DMS 273 treated with DMSO at 0.1 percent for 48 hours (cell line): Measurements from ENCODE around the gene ITFG1.

ENCODE experiments used
- DNase-seq: peaks from one replicate; lab custom pipeline; 2025; lab: John Stamatoyannopoulos, UW

The ITFG1 gene

DNA sequence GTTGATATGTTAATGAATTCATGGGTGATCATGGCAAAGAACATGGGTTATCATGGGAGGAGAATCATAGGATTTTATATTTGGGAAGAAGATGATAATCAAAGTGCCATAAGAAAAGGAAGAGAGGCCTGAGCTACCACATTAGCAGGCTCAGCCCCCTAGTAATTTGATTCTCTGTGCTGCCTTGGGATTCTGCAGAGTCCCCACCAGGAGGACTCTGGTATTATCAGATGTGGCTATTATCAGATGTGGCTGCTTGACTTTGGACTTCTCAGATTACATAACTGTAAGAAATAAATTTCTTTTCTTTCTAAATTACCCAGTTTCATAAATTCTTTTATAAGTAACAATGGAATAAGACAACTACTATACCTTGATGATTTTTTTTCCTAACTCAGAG is 137.6 kb downstream of the ITFG1 start:
- no peak for DNase-seq

DNA sequence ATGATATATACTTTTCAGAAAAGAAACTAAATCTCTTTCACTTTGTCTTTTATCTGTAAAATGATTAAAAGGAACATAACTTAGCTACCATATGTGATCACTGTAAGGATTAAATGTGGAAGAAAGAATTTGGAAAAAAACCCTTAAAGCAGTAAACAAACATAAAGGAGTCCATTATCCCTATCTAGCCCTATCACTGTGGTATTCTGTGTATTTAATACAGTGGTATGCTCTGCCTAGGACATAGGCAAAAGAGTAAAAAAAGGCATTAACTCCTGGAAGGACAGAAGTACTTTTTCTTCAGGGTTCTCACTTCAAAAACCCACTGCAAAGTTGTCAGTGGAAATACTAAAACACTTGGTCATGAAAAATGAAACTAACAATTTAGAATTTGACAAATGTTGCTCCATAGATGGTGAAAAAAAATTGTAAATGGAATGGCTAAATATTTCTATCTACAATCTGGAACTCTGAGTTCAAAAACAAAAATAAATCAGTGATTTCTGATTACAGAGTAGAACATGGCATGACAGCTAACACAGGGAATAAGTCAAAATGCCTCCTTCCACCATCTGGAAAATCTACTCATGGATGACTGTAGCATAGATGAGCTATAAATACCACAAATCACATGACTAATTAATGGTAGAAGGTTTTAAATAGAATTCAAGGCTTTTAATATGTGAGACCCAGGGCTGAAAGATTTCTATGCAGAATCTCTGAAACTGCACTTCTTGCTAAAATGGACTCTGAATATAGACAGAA is 140.1 kb downstream of the ITFG1 start:
- no peak for DNase-seq

DNA sequence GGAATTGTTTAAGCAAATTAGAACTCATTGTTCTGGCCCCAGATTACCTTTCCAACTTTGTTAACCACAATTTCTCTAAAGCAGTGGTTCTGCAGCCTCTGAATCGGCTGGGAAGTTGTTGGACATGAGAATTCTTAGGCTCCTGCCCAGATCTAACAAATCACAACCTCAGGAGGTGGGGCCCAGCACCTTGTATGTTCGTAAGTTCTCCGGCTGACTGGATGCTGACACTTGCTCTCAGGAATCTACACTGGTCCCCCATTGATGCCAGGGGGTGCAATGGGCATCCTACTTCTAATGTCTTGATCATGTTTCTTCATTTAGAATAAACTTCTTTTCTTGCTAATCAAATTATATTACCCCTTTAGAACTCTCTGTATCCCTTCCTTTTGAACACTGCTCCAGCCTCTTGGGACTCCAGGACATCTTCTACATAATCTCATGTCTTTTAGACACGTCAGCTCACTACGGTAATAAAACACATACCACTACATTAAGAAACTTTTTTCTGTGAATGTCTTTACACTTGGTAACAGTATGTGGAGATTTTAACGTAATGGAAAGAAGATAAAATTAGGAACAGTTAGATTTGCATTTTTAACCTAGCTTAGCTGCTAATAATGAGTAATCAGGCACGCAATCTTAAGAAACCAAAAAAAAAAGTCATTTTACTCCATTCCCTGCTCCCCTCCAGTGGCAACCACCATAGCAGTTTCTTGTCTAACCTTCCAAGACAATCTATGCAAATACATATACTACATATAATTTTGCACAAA is 143.2 kb downstream of the ITFG1 start:
- DNase-seq = no peak

DNA sequence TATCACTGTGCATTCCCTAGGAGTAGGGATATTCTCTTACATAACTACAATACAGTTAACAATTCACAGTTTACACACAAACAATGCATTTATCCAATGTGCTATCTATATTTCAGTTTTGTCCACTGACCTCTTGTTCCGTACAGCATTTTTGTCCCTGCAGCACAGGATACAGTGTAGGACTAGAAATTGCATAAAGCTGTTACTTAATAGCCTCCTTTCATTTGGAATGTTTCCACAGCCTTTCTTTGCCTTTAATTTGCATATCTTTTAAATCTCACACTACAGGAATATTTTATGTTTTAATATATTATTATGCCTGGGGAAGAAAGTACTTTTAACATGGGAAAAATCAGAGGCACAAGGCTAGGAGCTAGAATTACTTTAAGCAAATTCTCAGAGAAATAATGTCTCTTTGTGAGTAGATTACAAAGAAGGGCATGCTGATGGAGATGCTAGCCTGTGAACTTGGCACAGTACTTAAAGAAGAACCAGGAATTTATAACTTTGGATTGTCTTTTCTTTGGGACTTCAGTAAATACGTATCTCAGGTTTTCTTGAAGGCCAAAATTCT is 144.3 kb downstream of the ITFG1 start:
- DNase-seq = no peak

DNA sequence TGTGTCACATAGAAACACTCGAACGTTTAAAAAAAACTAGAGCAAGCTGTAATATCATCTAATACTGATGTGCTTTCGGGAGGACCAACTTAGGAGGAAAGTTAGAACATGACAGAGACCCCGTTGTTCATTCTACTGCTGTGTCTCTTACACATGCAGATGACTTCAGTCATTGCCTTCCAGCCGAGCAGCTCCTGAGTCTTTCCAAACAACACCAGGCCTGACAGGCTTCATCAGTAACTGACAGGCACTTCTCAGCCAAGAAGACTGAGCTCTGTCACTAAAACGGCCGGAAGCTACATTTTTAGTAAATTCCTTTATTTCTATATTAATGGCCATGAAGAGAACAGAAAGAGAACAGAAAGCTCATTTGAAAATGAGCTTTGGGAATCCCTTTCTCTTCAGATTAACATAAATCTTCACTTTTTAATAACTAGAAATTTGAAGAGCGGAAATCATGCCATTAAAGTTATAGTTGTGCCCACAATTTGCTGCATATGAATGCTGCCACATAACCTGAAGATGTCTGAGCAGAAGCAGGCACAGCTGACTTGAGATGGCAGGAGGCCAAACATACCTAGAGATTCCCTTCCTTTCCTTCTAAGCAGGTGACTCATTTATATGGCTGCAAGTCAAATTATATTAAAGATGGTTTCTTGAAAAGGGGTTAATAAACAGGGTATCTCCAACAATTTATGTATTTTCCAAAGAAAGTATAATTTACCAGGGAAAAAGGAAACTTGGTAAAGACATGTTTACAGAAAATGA is 148.9 kb downstream of the ITFG1 start:
- DNase-seq = no peak

DNA sequence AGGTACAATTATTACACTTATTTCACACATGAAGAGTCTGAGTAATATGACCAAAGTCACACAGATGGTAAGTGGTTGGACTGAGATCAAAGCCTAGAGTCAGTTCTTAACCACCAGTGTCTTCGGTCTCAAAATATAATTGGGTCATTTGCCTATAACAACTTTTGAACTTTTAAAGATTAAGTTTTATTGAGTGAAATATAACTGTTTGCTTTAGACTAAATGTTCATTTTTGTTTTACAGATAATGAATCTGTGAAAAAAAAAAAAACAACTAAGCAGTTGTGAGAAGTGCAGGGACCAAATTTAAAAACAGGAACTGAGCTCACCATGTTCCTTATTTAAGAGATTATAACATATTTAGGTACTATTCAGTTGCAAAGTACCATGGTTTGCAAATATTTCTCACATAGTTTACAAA is 150.1 kb downstream of the ITFG1 start:
- no peak for DNase-seq

DNA sequence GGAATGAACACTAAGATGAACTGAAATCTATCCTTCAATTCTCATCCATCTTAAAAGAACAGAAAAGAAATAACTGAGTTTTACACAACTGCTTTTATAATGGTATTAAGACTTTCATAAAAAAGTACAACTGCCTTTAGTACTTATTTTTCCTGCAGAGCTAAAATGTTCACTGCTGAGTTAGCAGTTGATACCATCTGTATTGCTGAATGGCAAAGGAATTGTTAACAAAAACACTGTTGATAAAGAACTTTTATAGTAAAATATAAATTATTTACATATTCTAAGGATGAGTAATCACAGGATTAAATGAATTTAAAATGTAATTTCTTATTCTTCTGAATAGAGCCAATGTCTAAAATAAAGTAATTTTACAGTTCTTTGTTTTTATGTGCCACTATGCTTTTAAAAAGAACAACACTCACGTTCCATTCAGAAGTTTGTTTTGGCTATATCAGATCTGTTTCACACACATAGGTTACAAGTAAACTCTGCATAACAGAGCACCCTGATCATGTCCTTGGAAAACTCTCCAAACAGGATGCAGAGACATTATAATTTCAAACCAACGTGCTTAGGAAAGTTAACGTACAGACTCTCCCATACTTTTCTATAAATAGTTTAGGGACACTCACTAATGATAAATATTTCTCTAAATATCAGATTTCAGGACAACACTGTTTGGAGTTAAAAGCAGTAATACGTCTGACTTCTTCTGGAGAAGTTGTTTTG is 151.1 kb downstream of the ITFG1 start:
- DNase-seq = no peak

DNA sequence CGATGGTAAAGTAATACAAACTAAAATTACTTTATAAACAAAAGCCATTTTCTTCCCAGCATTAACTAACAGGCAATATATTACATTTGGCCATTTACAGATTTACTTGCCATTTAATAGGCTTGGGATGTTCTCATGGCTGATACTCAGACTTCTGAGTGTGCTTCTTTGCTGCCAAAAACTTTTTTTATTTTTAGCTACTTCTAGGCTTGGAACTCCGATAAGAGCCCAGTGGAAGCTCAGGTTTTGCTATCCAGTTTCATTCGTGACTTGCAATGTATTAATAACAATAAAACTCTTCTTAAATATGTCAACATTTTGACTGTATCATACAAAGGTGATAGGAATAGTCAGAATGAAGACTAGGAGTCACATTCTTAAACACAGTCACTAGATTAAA is 152.3 kb downstream of the ITFG1 start:
- no peak for DNase-seq

DNA sequence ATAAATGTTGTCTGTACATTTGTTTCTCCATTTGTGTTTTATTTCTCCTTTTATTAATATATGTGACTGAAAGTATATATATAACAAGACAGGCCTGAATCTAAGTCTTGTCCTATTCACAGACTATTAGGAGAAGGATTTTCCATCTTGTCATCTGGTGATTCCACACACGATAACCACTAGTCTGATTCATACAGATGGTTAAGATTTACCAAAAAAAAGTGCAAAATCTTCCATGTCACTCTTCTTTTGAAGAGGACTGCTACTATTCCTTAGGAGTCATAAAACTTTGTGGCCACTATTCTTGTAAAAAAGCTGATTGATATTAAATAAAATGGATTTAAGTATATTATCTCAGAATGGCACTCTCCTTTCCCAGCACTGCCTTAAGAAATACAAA is 156.3 kb downstream of the ITFG1 start:
- no peak for DNase-seq

DNA sequence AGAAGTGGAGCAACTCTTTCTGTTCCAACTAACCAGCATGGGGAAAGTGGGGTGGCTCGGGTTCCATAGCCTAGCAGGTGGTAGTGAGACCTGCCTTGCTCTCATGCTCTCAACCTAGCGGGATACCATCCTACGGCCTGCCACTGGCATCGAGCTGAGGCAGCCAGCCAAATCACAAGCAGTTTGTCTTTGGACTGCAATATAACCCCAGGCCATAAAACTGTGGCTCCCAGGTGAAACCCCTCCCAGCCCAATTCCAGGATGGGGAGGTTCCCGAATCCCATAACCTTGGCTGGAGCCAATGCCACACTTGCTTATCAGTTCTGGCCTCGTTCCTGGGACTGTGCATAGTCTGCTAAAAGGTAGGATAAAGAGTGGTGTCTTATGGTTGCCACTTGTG is 161.3 kb downstream of the ITFG1 start:
- DNase-seq = no peak

DNA sequence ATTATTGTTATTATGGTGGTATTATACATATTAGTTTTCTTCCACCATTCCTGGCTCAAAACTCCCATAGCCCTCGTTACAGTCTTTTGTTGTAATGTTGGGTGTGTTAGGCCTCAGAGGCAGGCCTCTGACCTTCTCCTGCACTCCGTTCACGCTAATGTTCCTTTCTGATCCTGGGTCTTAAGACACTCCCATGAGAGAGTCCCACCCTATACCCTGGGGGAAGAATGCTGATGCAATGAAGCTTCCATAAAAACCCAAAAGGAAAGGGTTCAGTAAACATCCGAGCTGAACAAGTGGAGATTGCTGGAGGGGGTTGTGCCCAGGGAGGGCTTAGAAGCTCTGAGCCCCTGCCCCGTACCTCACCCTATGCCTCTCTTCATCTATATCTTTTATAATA is 175.9 kb downstream of the ITFG1 start:
- no peak for DNase-seq

DNA sequence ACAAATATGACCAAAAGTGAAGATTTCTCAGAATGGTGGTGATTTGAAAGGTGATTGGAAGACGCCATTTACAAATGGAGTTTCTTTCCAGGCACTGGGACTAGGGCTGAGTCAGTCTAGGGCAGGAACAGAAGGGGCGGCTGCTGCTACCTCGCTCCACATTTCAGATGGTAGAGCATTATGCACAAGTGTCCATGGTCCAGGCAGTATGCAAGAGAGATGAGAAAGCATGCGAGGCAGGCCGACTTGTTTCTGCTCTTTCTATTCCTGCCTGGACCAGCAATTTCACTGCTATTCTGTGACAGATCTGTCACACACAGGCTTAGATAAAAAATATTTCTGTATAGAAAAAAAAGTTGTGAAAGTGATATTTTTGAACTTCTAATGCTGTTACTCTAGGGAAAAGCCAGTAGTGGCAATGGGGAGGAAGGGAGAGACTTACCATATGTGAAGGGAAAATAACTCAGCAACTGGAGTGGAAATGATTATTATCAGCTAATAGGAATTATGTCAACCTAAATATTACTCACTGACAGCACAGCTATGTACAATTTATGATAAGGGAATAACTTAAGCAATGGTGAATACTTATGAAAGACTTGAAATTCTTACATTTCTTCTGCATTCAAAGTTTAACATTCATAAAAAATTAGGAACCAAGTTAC is 182.4 kb downstream of the ITFG1 start:
- DNase-seq = no peak

DNA sequence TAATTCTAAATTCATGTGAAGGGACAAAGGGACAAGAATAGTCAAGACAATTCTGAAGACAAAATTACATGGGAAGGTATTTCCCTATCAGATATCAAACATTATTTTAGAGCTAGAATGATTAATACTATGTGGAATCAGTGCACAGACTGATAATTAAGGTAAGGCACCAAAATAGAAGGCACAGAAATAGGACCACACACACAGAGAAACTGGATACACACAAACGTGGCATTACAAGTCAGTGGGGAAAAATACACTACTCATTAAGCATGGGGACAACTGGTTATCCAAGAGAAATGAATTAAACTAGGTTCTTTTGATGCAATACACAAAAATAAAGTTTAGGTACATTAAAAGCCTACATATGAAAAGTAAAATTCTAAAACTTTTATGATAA is 184.3 kb downstream of the ITFG1 start:
- no peak for DNase-seq

DNA sequence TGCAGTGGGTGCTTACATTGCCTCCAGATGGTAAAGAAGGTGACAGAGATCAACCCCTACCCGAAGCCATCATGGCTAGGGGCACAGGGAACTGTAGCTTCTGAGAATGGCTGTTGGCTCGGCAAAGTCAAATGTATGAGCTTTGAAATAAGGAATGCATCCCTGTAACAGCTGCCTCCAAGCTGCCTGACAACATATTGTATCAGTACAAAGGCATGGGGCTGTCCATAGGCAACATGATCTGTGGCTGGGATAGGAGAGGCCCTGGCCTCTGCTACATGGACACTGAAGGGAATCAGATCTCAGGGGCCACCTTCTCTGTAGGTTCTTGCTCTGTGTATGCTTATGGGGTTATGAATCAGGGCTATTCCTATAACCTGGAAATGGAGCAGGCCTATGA is 197.9 kb downstream of the ITFG1 start:
- DNase-seq = no peak

DNA sequence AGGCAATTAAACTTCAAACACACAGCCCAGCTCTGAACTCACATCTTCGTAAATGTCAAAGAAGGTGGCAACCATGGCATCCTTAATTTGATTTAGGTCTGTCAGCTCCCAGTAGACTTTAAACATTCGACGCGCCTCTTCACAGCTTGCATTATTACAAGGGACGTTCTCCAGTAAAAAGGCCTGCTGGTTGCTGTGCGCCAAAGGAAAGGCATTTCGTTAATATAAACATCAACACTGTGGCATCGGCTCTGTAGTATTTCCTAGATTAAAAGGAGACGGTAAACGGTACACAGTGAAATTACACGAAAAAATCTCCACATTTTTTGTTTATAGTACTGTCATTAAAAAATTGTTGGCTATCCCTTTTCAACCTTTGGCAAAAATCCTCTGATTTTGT is 200.4 kb downstream of the ITFG1 start:
- no peak for DNase-seq

DNA sequence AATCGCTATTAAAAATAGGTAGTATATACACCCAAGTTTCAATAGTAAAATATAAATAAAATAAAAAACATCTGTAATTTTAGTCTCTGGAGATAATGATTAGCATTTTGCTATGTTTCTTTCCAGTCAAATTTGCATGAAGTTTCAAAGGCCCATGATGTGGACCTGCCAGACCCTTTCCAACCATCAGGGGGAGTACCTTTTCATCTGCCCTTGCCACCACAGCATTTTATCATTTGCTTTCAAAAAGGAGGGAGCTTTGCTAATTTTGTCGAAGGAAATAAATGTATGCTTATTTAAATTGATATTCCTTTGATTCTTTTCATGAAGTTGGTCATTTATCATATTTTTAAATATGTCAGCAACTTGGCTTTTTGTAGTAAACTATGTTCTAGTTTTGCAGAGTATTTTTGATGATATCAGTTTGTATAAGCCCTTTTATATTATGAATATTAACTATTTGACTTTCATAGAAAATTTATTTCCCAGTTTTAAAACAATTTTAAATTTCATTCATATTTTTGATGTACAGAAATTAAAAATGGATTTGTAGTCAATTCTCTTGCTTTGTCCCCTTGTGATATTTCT is 201.9 kb downstream of the ITFG1 start:
- no peak for DNase-seq

DNA sequence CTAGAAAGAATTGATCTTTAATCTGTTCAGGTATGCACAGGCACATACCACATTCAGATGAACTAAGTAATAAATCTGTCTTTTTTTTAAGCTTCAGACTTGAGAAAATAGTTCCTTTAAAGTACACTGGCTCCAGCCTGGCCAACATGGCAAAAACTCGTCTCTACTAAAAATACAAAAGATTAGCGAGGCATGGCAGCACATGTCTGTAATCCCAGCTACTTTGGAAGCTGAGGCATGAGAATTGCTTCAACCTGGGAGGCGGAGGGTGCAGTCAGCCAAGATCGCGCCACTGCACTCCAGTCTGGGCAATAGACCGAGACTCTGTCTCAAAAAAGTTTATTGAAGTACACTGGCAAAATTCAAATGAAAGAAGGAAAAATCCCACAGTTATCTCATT is 206.1 kb downstream of the ITFG1 start:
- DNase-seq = no peak

DNA sequence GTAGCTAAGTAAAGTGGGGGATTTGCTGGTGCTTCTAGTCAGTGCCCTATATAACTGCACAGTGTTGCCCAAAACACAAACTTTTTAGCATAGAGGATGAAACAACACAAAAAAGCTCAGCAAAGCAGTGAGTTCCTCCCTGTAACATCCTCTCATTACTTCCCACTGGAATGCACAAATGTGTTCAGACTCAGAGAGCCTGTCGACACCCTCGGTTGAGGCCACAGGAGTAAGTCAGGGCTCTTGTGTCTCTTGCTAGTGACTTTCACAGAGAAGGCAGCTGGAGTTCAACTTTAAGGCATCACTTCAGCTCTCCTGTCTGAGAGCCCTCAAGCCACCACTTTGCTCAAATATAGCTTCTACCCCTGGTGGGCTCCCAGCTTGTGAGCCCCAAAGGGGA is 209.9 kb downstream of the ITFG1 start:
- DNase-seq = no peak

DNA sequence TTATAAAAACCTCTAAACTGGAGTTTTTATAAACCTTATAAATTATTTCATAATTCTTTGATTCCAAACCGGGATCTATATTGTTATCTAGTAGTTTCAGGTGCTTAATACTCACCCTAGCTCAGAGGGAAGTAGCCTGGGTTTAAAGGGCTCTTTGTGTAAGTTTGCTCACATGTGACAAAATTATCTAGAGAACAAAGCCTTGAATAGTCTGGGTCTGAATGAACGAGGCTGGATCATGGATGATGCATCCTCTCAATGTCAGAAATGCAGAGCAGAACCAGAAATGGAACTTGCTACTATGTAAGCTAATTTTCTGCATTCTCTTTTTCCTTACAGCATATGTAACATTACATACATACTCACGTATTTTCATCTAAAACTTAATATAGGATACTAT is 213.2 kb downstream of the ITFG1 start:
- no peak for DNase-seq

DNA sequence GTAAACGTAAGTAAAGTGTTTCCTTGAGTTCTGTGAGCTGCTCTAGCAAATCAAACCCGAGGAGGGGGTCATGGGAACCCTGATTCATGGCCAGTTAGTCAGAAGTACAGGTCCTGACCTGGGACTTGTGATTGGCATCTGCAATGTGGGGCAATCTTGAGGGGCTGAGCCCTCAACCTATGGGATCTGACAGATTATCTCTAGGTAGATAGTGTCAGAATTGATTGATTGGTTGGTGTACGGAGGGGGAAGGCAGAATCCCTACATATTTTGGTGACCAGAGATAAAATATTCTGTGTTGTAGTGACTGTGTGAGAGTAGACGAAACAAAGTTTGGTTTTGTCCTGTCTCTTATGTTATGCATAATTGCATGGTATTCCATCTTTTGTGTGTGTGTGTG is 216.7 kb downstream of the ITFG1 start:
- no peak for DNase-seq

DNA sequence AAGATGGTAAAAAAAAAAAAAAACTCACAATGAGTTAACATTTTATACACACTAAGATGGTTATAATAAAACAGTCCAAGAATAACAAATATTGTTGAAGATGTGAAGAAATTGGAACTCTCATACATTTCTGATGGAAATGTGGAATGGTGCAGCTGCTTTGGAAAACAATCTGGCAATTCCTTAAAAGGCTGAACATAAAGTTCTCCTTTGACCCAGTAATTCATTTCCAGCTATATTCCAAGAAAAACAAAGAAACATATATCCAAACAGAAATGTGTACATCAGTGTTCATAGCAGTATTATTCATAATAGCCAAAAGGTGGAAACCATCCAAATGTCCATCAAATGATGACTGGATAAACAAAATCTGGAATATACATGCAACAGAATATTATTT is 219.8 kb downstream of the ITFG1 start:
- DNase-seq = no peak
